ENCODE measurements around the gene METTL9. TPM values are rescaled to one million over a fixed set of nuclear protein-coding genes. Genes with fewer than 3 reads are reported as not detected.
"Not testable (repeated sequence)": the region's sequence is repeated elsewhere in the genome, so short reads cannot be mapped to it uniquely, and the experiment has no call there.

Gene METTL9
- total and polyA plus RNA-seq, 4 donors, result 9.3 to 57.3 (median 17.2) TPM

- TF ChIP-seq REST (IDR thresholded peaks at IDR 0.05), result no peak
- no peak for TF ChIP-seq MAX (IDR thresholded peaks at IDR 0.05)
- no peak for TF ChIP-seq TAF1 (conservative IDR thresholded peaks at IDR 0.05)
- no peak for TF ChIP-seq HNF4G (IDR thresholded peaks at IDR 0.05)
- TF ChIP-seq RXRA (IDR thresholded peaks at IDR 0.05), result no peak
- TF ChIP-seq JUND (IDR thresholded peaks at IDR 0.05), result no peak
- TF ChIP-seq HNF4A (conservative IDR thresholded peaks at IDR 0.05), result no peak
These were observed 35.7 kb upstream of the METTL9 start (continued) for GRCh38 chr16:21563676-21564075.

- DNase-seq (ENCODE audit: low spot score); H3K9me3 ChIP-seq (ENCODE audit: control insufficient read depth in 4 of 4, low read length in 3 of 4); H3K9ac ChIP-seq (ENCODE audit: low read depth in 1 of 2, low read length in 2 of 2); H3K36me3 ChIP-seq (ENCODE audit: control insufficient read depth in 4 of 4, insufficient read depth in 3 of 4, low read depth in 1 of 4, low read length in 3 of 4); H3K27me3 ChIP-seq (ENCODE audit: control insufficient read depth in 4 of 4, insufficient read depth in 4 of 4, low read length in 3 of 4); H3K27ac ChIP-seq (ENCODE audit: low read depth in 1 of 2, low read length in 2 of 2); H3K4me3 ChIP-seq (ENCODE audit: low read depth in 1 of 3, low read length in 3 of 3): not testable (repeated sequence)
- WGBS, result 84% methylated on average over 1 of the region's 1 CpG
- H3K4me1 ChIP-seq (ENCODE audit: control insufficient read depth in 4 of 4, insufficient read depth in 4 of 4, low read length in 3 of 4), result peaks cover 0 to 11% (median 7%) of the 10 kb centered on the region in 4 donors
These were observed 35.0 kb upstream of the METTL9 start for GRCh38 chr16:21564367-21564766.

- peak overlapping the region in 1 of 2 donors; percentile 15 for H3K27ac ChIP-seq (ENCODE audit: low read depth in 1 of 2, low read length in 2 of 2)
- no peaks in the 10 kb centered on the region for H3K9me3 ChIP-seq (ENCODE audit: control insufficient read depth in 4 of 4, low read length in 3 of 4)
- peaks cover 0 to 11% (median 7%) of the 10 kb centered on the region in 4 donors for H3K4me1 ChIP-seq (ENCODE audit: control insufficient read depth in 4 of 4, insufficient read depth in 4 of 4, low read length in 3 of 4)
- no peak overlapping the region for H3K9ac ChIP-seq (ENCODE audit: low read depth in 1 of 2, low read length in 2 of 2)
- 93% methylated on average over 2 of the region's 2 CpGs for WGBS
- no peaks in the 10 kb centered on the region for H3K36me3 ChIP-seq (ENCODE audit: control insufficient read depth in 4 of 4, insufficient read depth in 3 of 4, low read depth in 1 of 4, low read length in 3 of 4)
- H3K27me3 ChIP-seq (ENCODE audit: control insufficient read depth in 4 of 4, insufficient read depth in 4 of 4, low read length in 3 of 4), result no peaks in the 10 kb centered on the region
- H3K4me3 ChIP-seq (ENCODE audit: low read depth in 1 of 3, low read length in 3 of 3), result no peak overlapping the region
- TF ChIP-seq HNF4A (conservative IDR thresholded peaks at IDR 0.05), result no peak
- no peak for TF ChIP-seq MAX (IDR thresholded peaks at IDR 0.05)
- TF ChIP-seq NR2F2 (IDR thresholded peaks at IDR 0.05), result no peak
- TF ChIP-seq CTCF (IDR thresholded peaks at IDR 0.05; ENCODE audit: low read depth, low read length, missing input control), result no peak
- no peak for TF ChIP-seq FOXA2 (IDR thresholded peaks at IDR 0.05)
- no peak for TF ChIP-seq FOXA1 (IDR thresholded peaks at IDR 0.05)
- no peak for TF ChIP-seq GABPA (IDR thresholded peaks at IDR 0.05 in 1 of 2, conservative IDR thresholded peaks at IDR 0.05 in 1 of 2)
- TF ChIP-seq RAD21 (IDR thresholded peaks at IDR 0.05), result no peak
- no peak for DNase-seq (ENCODE audit: low spot score)
These were observed 33.9 kb upstream of the METTL9 start for GRCh38 chr16:21565507-21565860.
